Esophagus squamous epithelium (tissue), 5 donors: ENCODE results near the gene SUPT3H. TPM values are rescaled to one million over a fixed set of nuclear protein-coding genes. Genes with fewer than 3 reads are reported as not detected.

Source experiments
- DNase-seq: peaks from one replicate; lab custom pipeline; 2025; lab: John Stamatoyannopoulos, UW
- H3K27ac ChIP-seq, 4 donors: fragments of 200-600 bp; sonication (generic); one replicate each; pipeline ENCODE4 v1.5.1; 2016 to 2019; ENCODE audit warnings: mild to moderate bottlenecking in 1 of 4
- H3K27me3 ChIP-seq, 4 donors: fragments of 200-600 bp; sonication (generic); 1 replicate in 3 of 4; 2 replicates in 1 of 4; pipeline versions ENCODE4 v1.5.1 to v1.6.0; 2017 to 2021; ENCODE audit warnings: antibody characterized with exemption in 1 of 4
- H3K36me3 ChIP-seq, 3 donors: fragments of 200-600 bp; sonication (generic); one replicate each; pipeline ENCODE4 v1.5.1; 2016 to 2019
- H3K4me1 ChIP-seq, 3 donors: fragments of 200-600 bp; sonication (generic); one replicate each; pipeline ENCODE4 v1.5.1; 2017 to 2019
- H3K4me3 ChIP-seq, 4 donors: fragments of 200-600 bp; sonication (generic); 1 replicate in 3 of 4; 2 replicates in 1 of 4; pipeline ENCODE4 v1.5.1; 2016 to 2019; ENCODE audit warnings: mild to moderate bottlenecking in 2 of 4, moderate library complexity in 1 of 4
- H3K9me3 ChIP-seq, 3 donors: fragments of 200-600 bp; sonication (generic); one replicate each; pipeline ENCODE4 v1.5.1; 2016 to 2019
- POLR2A ChIP-seq, 4 donors: fragments of 450-650 bp; IDR thresholded peaks; one replicate each; pipeline ENCODE4 v1.6.1; 2017; ENCODE audit warnings: antibody characterized with exemption in 4 of 4, mild to moderate bottlenecking in 4 of 4, moderate library complexity in 3 of 4
- WGBS, 2 donors: methylation state at CpG; one replicate each; pipeline ENCODE4 v1.1.5; 2018; 5-methylcytosine and 5-hydroxymethylcytosine counted together
- intact Hi-C: fragments of 100-400 bp; cut with DNase I; formaldehyde crosslinking; loops from one replicate; pipeline ENCODE4 v1.15.0; 2022
- total RNA-seq, 4 donors: library from RNA; depleted of rRNA; stranded (reverse); fragments of >200 nt; gene quantifications; one replicate each; pipeline ENCODE4 v1.1.0, GENCODE V29; 2016
- TF ChIP-seq, protein P1 (sequence below), 6 experiments: fragments of 450-650 bp in 4 of 6; fragments of 200-600 bp in 2 of 6; sonication (generic) in 2 of 6; IDR thresholded peaks; one replicate each; pipeline ENCODE4 v1.5.1; 2016 to 2019; ENCODE audit warnings: antibody characterized with exemption in 6 of 6, mild to moderate bottlenecking in 4 of 6, moderate library complexity in 4 of 6
- donor health status: DM: yes; HTN: yes; CAD: no.

The SUPT3H gene
- total RNA-seq, 4 donors from 2014 or later: 3.6 to 10.9 (median 5.3) TPM

DNA sequence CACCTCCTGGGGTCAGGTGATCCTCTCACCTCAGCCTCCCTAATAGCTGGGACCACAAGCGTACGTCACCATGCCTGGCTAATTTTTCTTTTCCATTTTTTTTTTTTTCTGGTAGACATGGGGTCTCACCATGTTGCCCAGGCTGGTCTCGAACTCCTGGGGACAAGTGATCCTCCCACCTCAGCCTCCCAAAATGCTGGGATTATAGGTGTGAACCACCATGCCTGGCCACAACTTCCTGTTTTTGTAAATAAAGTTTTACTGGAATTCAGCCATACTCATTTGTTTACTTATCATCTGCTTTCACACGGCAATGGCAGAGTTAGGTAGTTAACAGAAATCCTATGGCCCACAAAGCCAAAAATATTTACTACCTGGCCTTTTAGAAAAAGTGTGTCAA, 57.4 kb downstream of the SUPT3H start:
- no peak overlapping the region for H3K27ac ChIP-seq
- intact Hi-C loops: no loop called here
- H3K4me1 ChIP-seq: no peaks in the 10 kb centered on the region
- no peak for DNase-seq
- WGBS, 2 donors: 86 to 87% methylated on average over 4 of the region's 4 CpGs
- no peaks in the 10 kb centered on the region for H3K9me3 ChIP-seq
- H3K4me3 ChIP-seq: no peak overlapping the region
- TF ChIP-seq POLR2A (IDR thresholded peaks at IDR 0.05): no peak
- TF ChIP-seq, protein P1, sequence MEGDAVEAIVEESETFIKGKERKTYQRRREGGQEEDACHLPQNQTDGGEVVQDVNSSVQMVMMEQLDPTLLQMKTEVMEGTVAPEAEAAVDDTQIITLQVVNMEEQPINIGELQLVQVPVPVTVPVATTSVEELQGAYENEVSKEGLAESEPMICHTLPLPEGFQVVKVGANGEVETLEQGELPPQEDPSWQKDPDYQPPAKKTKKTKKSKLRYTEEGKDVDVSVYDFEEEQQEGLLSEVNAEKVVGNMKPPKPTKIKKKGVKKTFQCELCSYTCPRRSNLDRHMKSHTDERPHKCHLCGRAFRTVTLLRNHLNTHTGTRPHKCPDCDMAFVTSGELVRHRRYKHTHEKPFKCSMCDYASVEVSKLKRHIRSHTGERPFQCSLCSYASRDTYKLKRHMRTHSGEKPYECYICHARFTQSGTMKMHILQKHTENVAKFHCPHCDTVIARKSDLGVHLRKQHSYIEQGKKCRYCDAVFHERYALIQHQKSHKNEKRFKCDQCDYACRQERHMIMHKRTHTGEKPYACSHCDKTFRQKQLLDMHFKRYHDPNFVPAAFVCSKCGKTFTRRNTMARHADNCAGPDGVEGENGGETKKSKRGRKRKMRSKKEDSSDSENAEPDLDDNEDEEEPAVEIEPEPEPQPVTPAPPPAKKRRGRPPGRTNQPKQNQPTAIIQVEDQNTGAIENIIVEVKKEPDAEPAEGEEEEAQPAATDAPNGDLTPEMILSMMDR (IDR thresholded peaks at IDR 0.05): no peak
- H3K36me3 ChIP-seq: no peaks in the 10 kb centered on the region
- H3K27me3 ChIP-seq: no peaks in the 10 kb centered on the region

DNA sequence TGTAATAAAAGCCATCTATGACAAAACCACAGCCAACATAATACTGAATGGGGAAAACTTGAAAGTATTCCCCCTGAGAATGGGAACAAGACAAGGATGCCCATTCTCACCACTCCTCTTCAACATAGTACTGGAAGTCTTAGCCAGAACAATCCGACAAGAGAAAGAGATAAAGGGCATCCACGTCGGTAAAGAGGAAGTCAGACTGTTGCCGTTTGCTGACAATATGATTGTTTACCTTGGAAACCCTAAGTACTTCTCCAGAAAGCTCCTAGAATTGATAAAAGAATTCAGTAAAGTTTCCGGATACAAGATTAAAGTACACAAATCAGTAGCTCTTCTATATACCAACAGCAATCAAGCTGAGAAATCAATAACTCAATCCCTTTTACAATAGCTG, 63.6 kb downstream of the SUPT3H start:
- Histone ChIP-seq H3K4me3 (no peak overlapping the region), H3K4me1 (no peaks in the 10 kb centered on the region), H3K27me3 (no peaks in the 10 kb centered on the region), H3K36me3 (no peaks in the 10 kb centered on the region), H3K9me3 (no peaks in the 10 kb centered on the region), H3K27ac (no peak overlapping the region)
- intact Hi-C loops: no loop called here
- WGBS, 2 donors: 53 to 55% methylated on average over 5 of the region's 5 CpGs
- no peak for TF ChIP-seq POLR2A (IDR thresholded peaks at IDR 0.05)
- TF ChIP-seq, protein P1 (IDR thresholded peaks at IDR 0.05): no peak
- DNase-seq: no peak

DNA sequence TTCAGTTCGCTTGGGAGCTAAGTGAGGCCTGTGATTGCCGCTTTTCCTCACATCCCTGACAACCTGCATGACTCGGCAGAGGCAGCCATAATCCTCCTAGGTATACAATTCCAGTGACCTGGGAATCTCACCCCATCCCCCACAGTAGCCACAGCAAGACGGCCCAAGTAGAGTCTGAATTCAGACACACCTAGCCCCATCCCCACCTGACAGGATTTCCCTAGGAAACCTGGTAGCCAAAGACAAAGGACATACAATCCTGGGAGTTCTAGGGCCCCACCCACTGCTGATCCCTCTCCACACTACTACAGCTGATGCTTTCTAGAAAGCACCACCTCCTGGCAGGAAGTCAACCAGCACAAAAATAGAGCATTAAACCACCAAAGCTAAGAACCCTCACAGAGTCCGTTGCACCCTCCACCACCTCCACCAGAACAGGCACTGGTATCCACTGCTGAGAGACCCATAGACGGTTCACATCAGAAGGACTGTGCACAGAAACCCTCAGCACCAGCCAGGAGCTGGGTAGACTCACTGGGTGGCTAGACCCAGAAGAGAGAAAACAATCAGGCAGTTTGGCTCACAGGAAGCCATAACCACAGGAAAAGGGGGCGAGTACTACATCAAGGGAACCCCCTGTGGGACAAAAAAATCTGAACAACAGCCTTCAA, 67.5 kb downstream of the SUPT3H start:
- Histone ChIP-seq H3K9me3 (peaks cover 0 to 15% (median 0%) of the 10 kb centered on the region in 3 donors), H3K4me3 (no peak overlapping the region), H3K36me3 (no peaks in the 10 kb centered on the region), H3K27me3 (no peaks in the 10 kb centered on the region), H3K27ac (no peak overlapping the region), H3K4me1 (no peaks in the 10 kb centered on the region)
- TF ChIP-seq POLR2A (IDR thresholded peaks at IDR 0.05): no peak
- TF ChIP-seq, protein P1 (IDR thresholded peaks at IDR 0.05): no peak
- no peak for DNase-seq
- 73 to 80% methylated on average over 4 to 7 of the region's 7 CpGs for WGBS, 2 donors
- intact Hi-C loops: no loop called here

DNA sequence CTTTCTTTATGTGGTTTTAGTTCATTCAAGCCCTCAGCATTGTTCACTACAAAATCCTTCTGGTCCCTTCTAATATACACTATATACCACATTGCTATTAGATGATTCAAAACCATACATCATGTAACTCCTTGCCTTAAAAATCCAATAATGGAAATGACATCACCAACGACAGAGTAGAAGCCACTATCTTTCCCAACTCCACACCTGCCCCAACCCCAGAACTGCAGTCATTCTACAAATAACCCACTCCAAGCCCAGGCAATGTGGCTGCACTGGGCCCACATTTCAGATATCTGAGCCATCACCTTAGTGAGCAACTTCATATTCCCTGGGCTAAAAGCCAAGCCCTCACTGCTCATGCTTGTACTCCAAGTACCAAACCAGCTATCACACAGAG, 72.2 kb downstream of the SUPT3H start:
- H3K36me3 ChIP-seq: no peaks in the 10 kb centered on the region
- no peak overlapping the region for H3K4me3 ChIP-seq
- no peak for TF ChIP-seq POLR2A (IDR thresholded peaks at IDR 0.05)
- TF ChIP-seq, protein P1 (IDR thresholded peaks at IDR 0.05): no peak
- intact Hi-C loops: no loop called here
- H3K4me1 ChIP-seq: no peaks in the 10 kb centered on the region
- H3K27ac ChIP-seq: no peak overlapping the region
- no peak for DNase-seq
- H3K27me3 ChIP-seq: no peaks in the 10 kb centered on the region
- H3K9me3 ChIP-seq: peaks cover 0 to 15% (median 0%) of the 10 kb centered on the region in 3 donors
- 63 to 67% methylated on average over 1 of the region's 1 CpG for WGBS, 2 donors

DNA sequence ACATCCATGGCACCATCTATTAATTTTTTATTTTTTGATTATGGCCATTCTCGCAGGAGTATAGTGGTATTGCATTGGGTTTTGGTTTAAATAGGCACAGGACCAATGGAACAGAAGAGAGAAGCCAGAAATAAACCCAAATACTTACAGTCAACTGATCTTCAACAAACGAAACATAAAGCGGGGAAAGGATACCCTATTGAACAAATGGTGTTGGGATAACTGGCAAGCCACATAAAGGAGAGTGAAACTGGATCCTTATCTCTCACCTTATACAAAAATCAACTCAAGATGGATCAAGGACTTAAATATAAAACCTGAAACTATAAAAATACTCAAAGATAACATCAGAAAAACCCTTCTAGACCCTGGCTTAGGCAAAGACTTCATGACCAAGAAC, 74.9 kb downstream of the SUPT3H start:
- no peak for TF ChIP-seq POLR2A (IDR thresholded peaks at IDR 0.05)
- TF ChIP-seq, protein P1 (IDR thresholded peaks at IDR 0.05): no peak
- Histone ChIP-seq H3K9me3 (peaks cover 0 to 15% (median 0%) of the 10 kb centered on the region in 3 donors), H3K36me3 (no peaks in the 10 kb centered on the region), H3K27ac (no peak overlapping the region), H3K4me1 (no peaks in the 10 kb centered on the region), H3K27me3 (no peaks in the 10 kb centered on the region), H3K4me3 (no peak overlapping the region)
- 88 to 93% methylated on average over 3 of the region's 3 CpGs for WGBS, 2 donors
- DNase-seq: no peak
- intact Hi-C loops: no loop called here
